ENCODE measurements around the gene CDR2.

GRCh38 chr16:22335668-22336246 lies 38.7 kb downstream of the CDR2 start:
- TF ChIP-seq, protein P1, sequence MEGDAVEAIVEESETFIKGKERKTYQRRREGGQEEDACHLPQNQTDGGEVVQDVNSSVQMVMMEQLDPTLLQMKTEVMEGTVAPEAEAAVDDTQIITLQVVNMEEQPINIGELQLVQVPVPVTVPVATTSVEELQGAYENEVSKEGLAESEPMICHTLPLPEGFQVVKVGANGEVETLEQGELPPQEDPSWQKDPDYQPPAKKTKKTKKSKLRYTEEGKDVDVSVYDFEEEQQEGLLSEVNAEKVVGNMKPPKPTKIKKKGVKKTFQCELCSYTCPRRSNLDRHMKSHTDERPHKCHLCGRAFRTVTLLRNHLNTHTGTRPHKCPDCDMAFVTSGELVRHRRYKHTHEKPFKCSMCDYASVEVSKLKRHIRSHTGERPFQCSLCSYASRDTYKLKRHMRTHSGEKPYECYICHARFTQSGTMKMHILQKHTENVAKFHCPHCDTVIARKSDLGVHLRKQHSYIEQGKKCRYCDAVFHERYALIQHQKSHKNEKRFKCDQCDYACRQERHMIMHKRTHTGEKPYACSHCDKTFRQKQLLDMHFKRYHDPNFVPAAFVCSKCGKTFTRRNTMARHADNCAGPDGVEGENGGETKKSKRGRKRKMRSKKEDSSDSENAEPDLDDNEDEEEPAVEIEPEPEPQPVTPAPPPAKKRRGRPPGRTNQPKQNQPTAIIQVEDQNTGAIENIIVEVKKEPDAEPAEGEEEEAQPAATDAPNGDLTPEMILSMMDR (IDR thresholded peaks at IDR 0.05) = no peak
- TF ChIP-seq POLR2A (IDR thresholded peaks at IDR 0.05) = no peak
